GM18520 (cell line): Measurements from ENCODE around the gene PTH.

Source experiments
- ATAC-seq: cut with Tn5 transposase; IDR thresholded peaks from one replicate; pipeline ENCODE4 v1.9.1; 2021; ENCODE audit not compliant: unreplicated experiment

Gene PTH

DNA sequence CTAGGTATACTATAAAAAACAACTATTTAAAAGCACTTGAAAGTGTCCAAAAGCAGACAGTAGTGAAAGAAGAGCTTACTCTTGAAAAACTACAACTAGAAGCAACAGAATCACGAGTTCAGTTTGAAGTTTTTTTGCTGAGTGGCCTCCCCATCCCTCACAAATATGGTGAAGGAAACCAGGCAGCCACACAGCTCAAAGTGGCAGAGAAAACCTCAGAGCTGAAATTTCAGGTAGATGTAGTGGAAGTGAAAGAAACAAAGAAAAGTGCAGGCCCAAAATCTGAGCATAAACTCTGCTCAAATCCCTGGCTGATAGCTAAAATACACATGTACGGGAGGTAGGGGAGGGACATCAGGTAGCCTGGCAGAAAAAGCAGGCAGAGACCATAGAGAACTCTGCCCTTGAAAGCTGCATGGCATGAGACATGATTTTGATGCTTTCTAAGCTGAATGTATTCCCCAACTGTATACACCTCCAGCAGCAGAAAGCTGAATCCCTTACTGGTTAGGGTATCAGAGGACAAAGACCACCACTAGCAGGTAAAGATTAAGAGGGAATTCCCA lies 44.9 kb downstream of the PTH start:
- no peak for ATAC-seq

DNA sequence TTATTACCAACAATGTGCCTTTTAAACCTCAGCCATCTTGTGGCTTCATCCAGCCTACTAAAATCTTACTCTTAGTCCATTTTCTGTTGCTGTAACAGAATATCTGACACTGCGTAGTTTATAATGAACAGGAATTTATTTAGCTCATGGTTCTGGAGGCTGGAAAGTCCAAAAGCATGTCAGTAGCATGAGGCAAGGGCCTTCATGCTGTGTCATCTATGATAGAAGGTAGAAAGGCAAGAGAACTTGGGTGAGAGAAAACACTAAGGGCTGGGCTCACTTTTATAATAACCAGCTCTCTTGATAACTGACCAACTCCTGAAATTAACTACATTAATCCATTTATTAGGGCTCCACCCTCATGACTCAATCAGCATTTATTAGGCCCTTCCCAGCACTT lies 46.3 kb downstream of the PTH start:
- ATAC-seq: no peak

DNA sequence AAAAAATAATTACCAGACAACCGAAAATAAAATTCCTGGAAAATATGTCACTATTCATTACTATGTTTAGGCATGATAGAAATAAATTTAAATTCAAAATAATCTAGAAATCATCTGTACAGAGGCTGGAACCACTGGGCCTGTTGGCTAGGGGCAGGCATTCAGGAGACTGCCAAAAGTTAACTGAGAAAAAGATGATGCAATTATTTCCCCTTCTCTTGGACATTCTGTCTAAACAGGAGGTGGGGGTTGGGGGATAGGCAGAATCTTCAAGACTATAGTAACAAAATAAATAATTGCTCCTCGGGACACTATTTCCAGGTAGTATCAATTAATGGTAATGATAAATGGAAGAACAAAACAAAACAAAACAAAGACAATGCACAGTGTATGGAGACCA lies 46.9 kb downstream of the PTH start:
- no peak for ATAC-seq

DNA sequence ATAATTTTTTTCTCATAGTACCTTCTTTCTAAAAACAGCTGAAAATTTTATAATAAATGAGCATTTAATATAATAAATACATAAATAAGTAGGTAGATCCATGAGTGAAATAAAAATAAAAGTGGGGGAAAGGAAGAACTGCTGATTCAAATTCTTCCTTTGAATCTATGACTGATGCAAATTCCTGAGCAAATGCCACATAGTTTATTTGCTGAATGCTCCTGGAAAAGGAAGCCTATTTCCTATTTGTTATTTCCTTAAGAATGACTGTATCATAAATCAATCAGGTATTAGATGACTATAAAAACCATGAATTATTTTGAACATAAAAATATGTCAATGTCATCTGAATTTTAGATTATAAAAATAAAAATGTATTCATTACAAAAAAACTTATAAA lies 49.4 kb downstream of the PTH start:
- ATAC-seq: no peak

DNA sequence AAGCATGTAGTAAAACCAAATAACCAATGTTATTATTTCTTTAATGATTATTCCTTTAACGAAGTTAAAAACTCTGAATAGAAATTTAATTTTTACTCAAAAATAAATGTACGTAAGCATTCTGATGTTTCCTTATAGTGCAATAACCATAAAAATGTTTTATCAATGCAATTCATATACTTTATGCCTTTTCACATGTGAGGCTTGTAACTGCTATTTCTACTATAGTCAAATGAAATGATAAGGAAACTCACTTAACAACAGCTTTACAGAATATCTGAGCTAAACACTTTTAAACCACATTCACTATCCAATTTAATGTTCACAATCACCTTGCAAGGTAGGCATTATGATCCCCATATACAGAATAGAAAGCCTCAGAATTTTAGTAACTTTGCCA lies 50.2 kb downstream of the PTH start:
- ATAC-seq: no peak
